ENCODE data around the gene PSMB2. TPM values are rescaled to one million over a fixed set of nuclear protein-coding genes. Genes with fewer than 3 reads are reported as not detected.

The PSMB2 gene
- total RNA-seq, 1 donor from 2014 or later = 70.7 TPM

GRCh38 chr1:35605071-35605866 lies 36.1 kb downstream of the PSMB2 start:
- DNase-seq (ENCODE audit: extremely low spot score, unreplicated experiment) = no peak
- Mint-ChIP-seq H3K36me3 (ENCODE audit: unreplicated experiment) (peaks cover 57% of the 10 kb centered on the region), H3K9me3 (ENCODE audit: unreplicated experiment) (peaks cover 8% of the 10 kb centered on the region), H3K27ac (ENCODE audit: unreplicated experiment) (peak overlapping the region; percentile 40), H3K27me3 (ENCODE audit: unreplicated experiment) (no peaks in the 10 kb centered on the region), H3K4me1 (ENCODE audit: unreplicated experiment) (peaks cover 14% of the 10 kb centered on the region), H3K4me3 (ENCODE audit: unreplicated experiment) (no peak overlapping the region)
- no peak for TF ChIP-seq CTCF (IDR thresholded peaks at IDR 0.05)

DNA sequence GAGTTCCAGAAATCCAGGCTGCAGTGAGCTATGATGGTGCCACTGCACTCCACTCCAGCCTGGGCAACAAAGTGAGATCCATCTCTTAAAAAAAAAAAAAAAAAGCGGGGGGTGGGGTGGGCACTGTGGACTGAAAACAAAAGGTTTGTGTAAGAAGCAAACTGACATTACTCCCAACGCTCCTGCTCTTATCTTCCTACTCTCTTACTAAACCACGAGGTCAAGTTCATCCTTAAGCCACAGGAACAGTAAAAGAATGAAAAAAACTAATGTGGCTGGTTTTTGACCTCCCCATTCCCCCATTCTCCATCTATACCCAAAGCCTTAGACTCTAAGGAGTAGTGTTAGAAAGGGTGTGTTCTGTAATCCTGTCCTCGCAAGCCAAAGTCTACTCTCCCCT lies 37.4 kb downstream of the PSMB2 start:
- DNase-seq (ENCODE audit: extremely low spot score, unreplicated experiment) = no peak
- Mint-ChIP-seq H3K27me3 (ENCODE audit: unreplicated experiment) (no peaks in the 10 kb centered on the region), H3K4me1 (ENCODE audit: unreplicated experiment) (peaks cover 21% of the 10 kb centered on the region), H3K36me3 (ENCODE audit: unreplicated experiment) (peaks cover 57% of the 10 kb centered on the region), H3K9me3 (ENCODE audit: unreplicated experiment) (peaks cover 8% of the 10 kb centered on the region), H3K27ac (ENCODE audit: unreplicated experiment) (no peak overlapping the region), H3K4me3 (ENCODE audit: unreplicated experiment) (no peak overlapping the region)
- no peak for TF ChIP-seq CTCF (IDR thresholded peaks at IDR 0.05)

- Mint-ChIP-seq H3K27ac (ENCODE audit: unreplicated experiment) (no peak overlapping the region), H3K4me1 (ENCODE audit: unreplicated experiment) (peaks cover 25% of the 10 kb centered on the region), H3K27me3 (ENCODE audit: unreplicated experiment) (no peaks in the 10 kb centered on the region), H3K4me3 (ENCODE audit: unreplicated experiment) (no peak overlapping the region), H3K36me3 (ENCODE audit: unreplicated experiment) (peaks cover 56% of the 10 kb centered on the region), H3K9me3 (ENCODE audit: unreplicated experiment) (peaks cover 8% of the 10 kb centered on the region)
- DNase-seq (ENCODE audit: extremely low spot score, unreplicated experiment) = no peak
- no peak for TF ChIP-seq CTCF (IDR thresholded peaks at IDR 0.05)
These were observed 37.9 kb downstream of the PSMB2 start for GRCh38 chr1:35603468-35603867.

- no peaks in the 10 kb centered on the region for H3K9me3 Mint-ChIP-seq (ENCODE audit: unreplicated experiment)
- TF ChIP-seq CTCF (IDR thresholded peaks at IDR 0.05) = no peak
- H3K4me1 Mint-ChIP-seq (ENCODE audit: unreplicated experiment) = peaks cover 17% of the 10 kb centered on the region
- no peak overlapping the region for H3K4me3 Mint-ChIP-seq (ENCODE audit: unreplicated experiment)
- DNase-seq (ENCODE audit: extremely low spot score, unreplicated experiment) = no peak
- H3K27ac Mint-ChIP-seq (ENCODE audit: unreplicated experiment) = no peak overlapping the region
- no peaks in the 10 kb centered on the region for H3K27me3 Mint-ChIP-seq (ENCODE audit: unreplicated experiment)
- peaks cover 39% of the 10 kb centered on the region for H3K36me3 Mint-ChIP-seq (ENCODE audit: unreplicated experiment)
These were observed 40.7 kb downstream of the PSMB2 start for GRCh38 chr1:35600593-35600992.

- Mint-ChIP-seq H3K9me3 (ENCODE audit: unreplicated experiment) (no peaks in the 10 kb centered on the region), H3K4me1 (ENCODE audit: unreplicated experiment) (peaks cover 11% of the 10 kb centered on the region), H3K4me3 (ENCODE audit: unreplicated experiment) (no peak overlapping the region), H3K36me3 (ENCODE audit: unreplicated experiment) (peaks cover 32% of the 10 kb centered on the region), H3K27me3 (ENCODE audit: unreplicated experiment) (no peaks in the 10 kb centered on the region), H3K27ac (ENCODE audit: unreplicated experiment) (peak overlapping the region; percentile 31)
- TF ChIP-seq CTCF (IDR thresholded peaks at IDR 0.05) = no peak
- DNase-seq (ENCODE audit: extremely low spot score, unreplicated experiment) = no peak
These were observed 41.9 kb downstream of the PSMB2 start for GRCh38 chr1:35599411-35599810.
